Upper lobe of left lung (tissue), 6 donors: Measurements from ENCODE around the gene PHF23. TPM values are rescaled to one million over a fixed set of nuclear protein-coding genes. Genes with fewer than 3 reads are reported as not detected.
"Not testable (repeated sequence)": the region's sequence is repeated elsewhere in the genome, so short reads cannot be mapped to it uniquely, and the experiment has no call there.

Source experiments
- ATAC-seq, 2 donors: fragments of 200-7000 bp; cut with Tn5 transposase; one replicate each; pipeline ENCODE4 v1.9.1; 2022; ENCODE audit warnings: mild to moderate bottlenecking in 2 of 2, moderate library complexity in 2 of 2; ENCODE audit not compliant: low FRiP score in 2 of 2
- DNase-seq, 2 donors: peaks; one replicate each; pipeline ENCODE4 v3.0.0-alpha.2; 2019 to 2020
- H3K27ac ChIP-seq, 4 donors: fragments of 200-600 bp; sonication (generic); one replicate each; pipeline ENCODE4 v1.5.1; 2016 to 2019
- H3K27me3 ChIP-seq, 4 donors: fragments of 200-600 bp; sonication (generic); one replicate each; pipeline ENCODE4 v1.5.1; 2017 to 2019
- H3K36me3 ChIP-seq, 4 donors: fragments of 200-600 bp; sonication (generic); one replicate each; pipeline ENCODE4 v1.5.1; 2016 to 2019
- H3K4me1 ChIP-seq, 4 donors: fragments of 200-600 bp; sonication (generic); one replicate each; pipeline ENCODE4 v1.5.1; 2018 to 2019
- H3K4me3 ChIP-seq, 4 donors: fragments of 200-600 bp; sonication (generic); one replicate each; pipeline ENCODE4 v1.5.1; 2017 to 2019; ENCODE audit warnings: mild to moderate bottlenecking in 2 of 4, moderate library complexity in 1 of 4
- H3K9me3 ChIP-seq, 4 donors: fragments of 200-600 bp; sonication (generic); one replicate each; pipeline ENCODE4 v1.5.1; 2018 to 2019
- EP300 ChIP-seq, 4 donors: sonication (generic); formaldehyde crosslinking; IDR thresholded peaks; one replicate each; pipeline ENCODE4 v1.5.1; 2017; ENCODE audit warnings: antibody characterized with exemption in 4 of 4, control low read depth in 2 of 4
- POLR2A ChIP-seq, 4 donors: fragments of 450-650 bp; IDR thresholded peaks; one replicate each; pipeline ENCODE4 v1.5.1; 2016 to 2017; ENCODE audit warnings: antibody characterized with exemption in 4 of 4, mild to moderate bottlenecking in 2 of 4
- POLR2AphosphoS5 ChIP-seq, 2 donors: sonication (generic); formaldehyde crosslinking; IDR thresholded peaks; one replicate each; pipeline ENCODE4 v1.5.1; 2017; ENCODE audit warnings: antibody characterized with exemption in 2 of 2
- WGBS, 2 donors: methylation state at CpG; one replicate each; pipeline ENCODE4 v1.1.5; 2017 to 2018; 5-methylcytosine and 5-hydroxymethylcytosine counted together
- total RNA-seq, 6 donors: library from RNA; depleted of rRNA in 4 of 6; stranded (reverse); fragments of >200 nt in 4 of 6; gene quantifications; one replicate each; pipeline versions ENCODE4 v1.1.0 to v1.2.1, GENCODE V29; 2016 to 2021
- TF ChIP-seq, protein P1 (sequence below), 6 experiments: fragments of 450-650 bp in 4 of 6; fragments of 200-600 bp in 2 of 6; sonication (generic) in 2 of 6; IDR thresholded peaks; one replicate each; pipeline ENCODE4 v1.5.1; 2016 to 2019; ENCODE audit warnings: antibody characterized with exemption in 6 of 6
- donor health status: DM: no; HTN: no; CAD: no; lungs with moderate emphysema.
- donor health status: DM: no; HTN: yes; CAD: no; lungs with severe emphysema.

Gene PHF23
- total RNA-seq, 6 donors from 2014 or later = 25.4 to 54.5 (median 31.2) TPM

DNA sequence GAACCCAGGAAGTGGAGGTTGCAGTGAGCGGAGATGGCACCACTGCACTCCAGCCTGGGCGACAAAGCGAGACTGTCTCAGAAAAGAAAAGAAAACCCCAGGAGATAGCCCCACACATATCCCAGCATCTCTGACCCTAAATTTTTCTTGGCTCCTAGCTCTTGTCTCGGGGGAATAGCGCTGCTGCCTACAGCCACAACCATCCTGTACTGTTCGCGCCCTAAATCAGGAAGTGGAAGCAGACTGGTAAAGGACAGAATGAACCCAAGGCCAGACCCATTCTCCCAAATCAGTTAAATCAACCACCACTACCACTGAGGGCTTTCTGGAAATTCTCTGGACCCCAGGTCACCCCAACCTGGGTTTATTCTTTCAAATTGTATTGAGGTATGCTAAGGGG, 10.6 kb upstream of the PHF23 start:
- TF ChIP-seq POLR2AphosphoS5 (IDR thresholded peaks at IDR 0.05) (no peak), POLR2A (IDR thresholded peaks at IDR 0.05) (no peak), EP300 (IDR thresholded peaks at IDR 0.05) (no peak)
- TF ChIP-seq, protein P1, sequence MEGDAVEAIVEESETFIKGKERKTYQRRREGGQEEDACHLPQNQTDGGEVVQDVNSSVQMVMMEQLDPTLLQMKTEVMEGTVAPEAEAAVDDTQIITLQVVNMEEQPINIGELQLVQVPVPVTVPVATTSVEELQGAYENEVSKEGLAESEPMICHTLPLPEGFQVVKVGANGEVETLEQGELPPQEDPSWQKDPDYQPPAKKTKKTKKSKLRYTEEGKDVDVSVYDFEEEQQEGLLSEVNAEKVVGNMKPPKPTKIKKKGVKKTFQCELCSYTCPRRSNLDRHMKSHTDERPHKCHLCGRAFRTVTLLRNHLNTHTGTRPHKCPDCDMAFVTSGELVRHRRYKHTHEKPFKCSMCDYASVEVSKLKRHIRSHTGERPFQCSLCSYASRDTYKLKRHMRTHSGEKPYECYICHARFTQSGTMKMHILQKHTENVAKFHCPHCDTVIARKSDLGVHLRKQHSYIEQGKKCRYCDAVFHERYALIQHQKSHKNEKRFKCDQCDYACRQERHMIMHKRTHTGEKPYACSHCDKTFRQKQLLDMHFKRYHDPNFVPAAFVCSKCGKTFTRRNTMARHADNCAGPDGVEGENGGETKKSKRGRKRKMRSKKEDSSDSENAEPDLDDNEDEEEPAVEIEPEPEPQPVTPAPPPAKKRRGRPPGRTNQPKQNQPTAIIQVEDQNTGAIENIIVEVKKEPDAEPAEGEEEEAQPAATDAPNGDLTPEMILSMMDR (IDR thresholded peaks at IDR 0.05) = no peak
- H3K9me3 ChIP-seq = no peaks in the 10 kb centered on the region
- peak overlapping the region in 3 of 4 donors; percentile 97 to 100 (median 98) for H3K27ac ChIP-seq
- DNase-seq (no peak), ATAC-seq (no peak)
- 76 to 87% methylated on average over 7 of the region's 7 CpGs for WGBS, 2 donors
- peaks cover 31 to 37% (median 33%) of the 10 kb centered on the region in 4 donors for H3K4me1 ChIP-seq
- H3K36me3 ChIP-seq = peaks cover 5 to 31% (median 28%) of the 10 kb centered on the region in 4 donors
- H3K4me3 ChIP-seq = peak overlapping the region in 3 of 4 donors; percentile 92 to 98 (median 96)
- H3K27me3 ChIP-seq = no peaks in the 10 kb centered on the region

DNA sequence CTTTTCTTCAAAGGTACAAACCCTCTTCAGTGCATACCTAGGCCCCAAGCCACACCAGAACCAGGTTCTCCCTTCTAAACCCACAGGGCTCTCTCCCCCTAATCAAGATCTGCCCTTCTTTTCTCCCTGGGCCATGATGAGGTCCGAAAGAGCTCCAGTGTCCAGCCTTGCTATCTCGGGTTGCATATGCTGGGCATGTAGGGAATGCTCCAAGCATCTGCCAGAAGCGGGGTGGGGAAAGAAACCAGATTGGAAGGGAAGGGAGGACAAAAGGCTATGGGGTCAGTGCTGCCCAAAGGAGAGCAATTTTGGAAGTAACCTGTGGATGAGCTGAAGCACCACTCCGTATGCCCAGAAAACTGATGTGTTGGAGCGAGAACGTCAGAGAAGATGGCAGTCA, 10.0 kb upstream of the PHF23 start:
- 85 to 86% methylated on average over 6 of the region's 6 CpGs for WGBS, 2 donors
- ATAC-seq = no peak
- H3K9me3 ChIP-seq = no peaks in the 10 kb centered on the region
- peaks cover 31 to 37% (median 33%) of the 10 kb centered on the region in 4 donors for H3K4me1 ChIP-seq
- H3K36me3 ChIP-seq = peaks cover 3 to 31% (median 27%) of the 10 kb centered on the region in 4 donors
- no peak for DNase-seq
- no peak for TF ChIP-seq POLR2A (IDR thresholded peaks at IDR 0.05)
- TF ChIP-seq EP300 (IDR thresholded peaks at IDR 0.05) = no peak
- TF ChIP-seq, protein P1 (IDR thresholded peaks at IDR 0.05) = no peak
- H3K27me3 ChIP-seq = no peaks in the 10 kb centered on the region
- no peak overlapping the region for H3K27ac ChIP-seq
- peak overlapping the region in 1 of 4 donors; percentile 96 for H3K4me3 ChIP-seq

DNA sequence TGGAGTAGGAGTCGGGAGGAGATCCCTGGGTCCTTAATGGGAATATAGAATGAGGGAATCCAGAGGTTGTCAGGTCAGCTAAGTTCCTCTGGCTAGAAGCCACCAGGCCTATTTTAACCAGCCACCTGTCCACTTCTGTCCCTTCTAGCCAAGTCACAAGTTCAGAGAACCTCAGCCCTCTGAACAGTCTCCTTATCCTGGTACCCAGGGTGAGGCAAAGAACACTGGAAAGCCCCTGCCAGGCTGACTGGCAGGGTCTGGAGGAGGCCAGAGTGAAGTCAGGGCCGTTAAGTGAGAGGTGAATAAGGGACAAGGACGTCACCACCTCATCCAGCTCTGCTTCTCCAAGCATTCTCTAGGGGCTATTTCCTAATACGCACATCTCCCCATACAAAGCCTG, 9.5 kb upstream of the PHF23 start:
- H3K36me3 ChIP-seq = peaks cover 0 to 33% (median 28%) of the 10 kb centered on the region in 4 donors
- DNase-seq (no peak), ATAC-seq (no peak)
- no peak overlapping the region for H3K4me3 ChIP-seq
- no peak overlapping the region for H3K27ac ChIP-seq
- H3K4me1 ChIP-seq = peaks cover 31 to 40% (median 34%) of the 10 kb centered on the region in 4 donors
- no peaks in the 10 kb centered on the region for H3K27me3 ChIP-seq
- 67 to 82% methylated on average over 4 of the region's 4 CpGs for WGBS, 2 donors
- no peaks in the 10 kb centered on the region for H3K9me3 ChIP-seq
- TF ChIP-seq EP300 (IDR thresholded peaks at IDR 0.05) = no peak
- TF ChIP-seq POLR2AphosphoS5 (IDR thresholded peaks at IDR 0.05) = no peak

DNA sequence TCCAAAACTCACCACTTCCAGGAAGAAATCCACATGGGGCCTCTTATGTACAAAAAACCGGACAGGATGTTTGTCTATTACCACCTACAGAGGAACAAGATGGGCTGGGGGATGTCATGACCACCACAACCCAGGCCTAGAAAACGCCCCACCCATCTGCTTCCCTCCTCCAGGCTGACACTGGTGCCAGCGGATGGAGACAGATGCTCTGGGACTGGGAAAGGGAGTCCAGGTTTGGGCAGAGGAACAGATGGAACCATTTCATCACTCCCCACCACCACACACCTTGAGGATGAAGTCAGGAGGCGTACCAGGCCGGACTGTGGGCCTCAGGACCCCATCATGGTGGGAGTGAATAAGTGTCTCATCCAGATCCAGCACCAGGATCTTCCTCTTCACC, 7.5 kb upstream of the PHF23 start:
- Histone ChIP-seq H3K27me3 (no peaks in the 10 kb centered on the region), H3K4me1 (peaks cover 25 to 38% (median 29%) of the 10 kb centered on the region in 4 donors), H3K4me3 (no peak overlapping the region), H3K9me3 (no peaks in the 10 kb centered on the region), H3K36me3 (peaks cover 0 to 33% (median 28%) of the 10 kb centered on the region in 4 donors), H3K27ac (no peak overlapping the region)
- no peak for ATAC-seq
- no peak for DNase-seq
- 91 to 97% methylated on average over 4 to 5 of the region's 5 CpGs for WGBS, 2 donors
- TF ChIP-seq, protein P1 (IDR thresholded peaks at IDR 0.05) = no peak
- no peak for TF ChIP-seq POLR2AphosphoS5 (IDR thresholded peaks at IDR 0.05)
- TF ChIP-seq POLR2A (IDR thresholded peaks at IDR 0.05) = no peak
- TF ChIP-seq EP300 (IDR thresholded peaks at IDR 0.05) = no peak

DNA sequence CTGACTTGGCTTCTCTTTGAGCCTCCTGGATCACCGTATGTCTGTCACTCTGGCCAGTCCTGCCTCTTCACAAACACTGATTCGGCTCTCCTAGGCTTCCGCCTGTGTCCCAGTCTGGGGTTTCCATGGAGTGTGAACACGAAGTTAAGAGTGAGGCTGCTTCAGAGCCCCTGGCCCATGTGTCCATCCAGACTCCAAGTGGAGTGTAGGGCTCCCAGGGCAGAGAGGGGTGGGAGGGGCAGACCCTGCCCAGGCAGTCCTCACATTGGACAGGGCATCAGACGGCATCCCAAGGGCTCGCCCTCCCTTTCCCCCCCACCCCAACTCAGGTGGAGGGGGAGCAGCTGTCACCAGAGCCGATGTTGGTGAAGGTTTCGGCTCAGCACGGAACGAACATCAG, 4.6 kb upstream of the PHF23 start:
- DNase-seq, H3K27me3 ChIP-seq, ATAC-seq, H3K9me3 ChIP-seq: not testable (repeated sequence)
- 84 to 85% methylated on average over 10 of the region's 10 CpGs for WGBS, 2 donors
- H3K36me3 ChIP-seq = peaks cover 0 to 46% (median 36%) of the 10 kb centered on the region in 4 donors
- peaks cover 25 to 35% (median 29%) of the 10 kb centered on the region in 4 donors for H3K4me1 ChIP-seq
- H3K4me3 ChIP-seq = peak overlapping the region in 2 of 4 donors; percentile 85 to 99
- peak overlapping the region; percentile 92 to 100 (median 97) for H3K27ac ChIP-seq

DNA sequence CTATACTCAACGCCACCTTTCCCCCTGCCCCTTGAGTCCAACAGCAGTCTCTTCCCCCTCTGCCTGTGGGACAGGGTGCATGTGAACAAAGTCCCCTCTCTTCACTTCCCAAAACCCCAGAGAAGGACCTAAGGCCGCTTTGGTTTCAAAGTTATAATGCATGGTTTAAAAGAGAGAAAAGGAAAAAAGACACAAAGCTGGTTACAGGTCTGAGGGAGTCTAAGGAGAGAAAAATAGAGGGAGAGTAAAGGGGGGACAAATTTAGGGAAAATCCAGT, 4.1 kb upstream of the PHF23 start:
- ATAC-seq (no peak), DNase-seq (no peak)
- TF ChIP-seq EP300 (IDR thresholded peaks at IDR 0.05) (no peak), POLR2A (IDR thresholded peaks at IDR 0.05) (no peak), POLR2AphosphoS5 (IDR thresholded peaks at IDR 0.05) (no peak)
- TF ChIP-seq, protein P1 (IDR thresholded peaks at IDR 0.05) = no peak
- Histone ChIP-seq H3K4me1 (peaks cover 23 to 30% (median 26%) of the 10 kb centered on the region in 4 donors), H3K36me3 (peaks cover 0 to 46% (median 36%) of the 10 kb centered on the region in 4 donors), H3K27me3 (no peaks in the 10 kb centered on the region), H3K4me3 (peak overlapping the region in 3 of 4 donors; percentile 76 to 99 (median 85)), H3K9me3 (no peaks in the 10 kb centered on the region), H3K27ac (peak overlapping the region; percentile 92 to 100 (median 97))
- whole genome bisulfite sequencing, 2 donors = 35 to 38% methylated on average over 2 of the region's 2 CpGs
